ENCODE measurements around the gene HMCN1.

DNA sequence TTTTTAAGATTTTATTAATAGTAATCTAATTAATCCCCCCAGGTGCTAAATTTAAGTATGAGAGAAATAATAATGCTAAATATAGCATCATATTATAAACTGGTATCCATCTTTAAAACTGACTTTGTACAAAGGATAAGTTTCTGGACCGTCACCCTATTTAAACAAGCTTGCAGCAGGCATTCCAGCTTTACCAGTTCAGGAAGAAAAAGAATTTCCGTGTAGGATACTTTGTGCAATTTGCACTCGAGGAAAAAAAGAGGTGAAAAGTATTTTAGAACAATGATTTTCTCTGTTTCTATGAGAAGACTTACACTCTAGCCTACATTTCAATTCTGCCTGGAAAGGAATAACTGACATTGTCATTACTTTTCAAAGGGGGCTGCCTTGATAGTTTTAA, 27.6 kb downstream of the HMCN1 start:
- no peak for TF ChIP-seq HDGF (IDR thresholded peaks at IDR 0.05; ENCODE audit: borderline replicate concordance)
- no peak for TF ChIP-seq CTBP1 (IDR thresholded peaks at IDR 0.05; ENCODE audit: borderline replicate concordance)
- no peak for TF ChIP-seq FOXK2 (IDR thresholded peaks at IDR 0.05)
- no peak for TF ChIP-seq BHLHE40 (IDR thresholded peaks at IDR 0.05; ENCODE audit: borderline replicate concordance)
- TF ChIP-seq TARDBP (IDR thresholded peaks at IDR 0.05), result no peak
- TF ChIP-seq FOXA1 (IDR thresholded peaks at IDR 0.05), result no peak
- no peak for TF ChIP-seq NFRKB (IDR thresholded peaks at IDR 0.05)
- no peak for TF ChIP-seq ARNT (IDR thresholded peaks at IDR 0.05)
